D721Med (cell line): Measurements from ENCODE around the gene SEC16A.
"Not testable (repeated sequence)": the region's sequence is repeated elsewhere in the genome, so short reads cannot be mapped to it uniquely, and the experiment has no call there.

Experiments
- DNase-seq: peaks from one replicate; pipeline ENCODE4 v3.0.0; 2011; ENCODE audit warnings: low spot score; ENCODE audit not compliant: insufficient read length
- FAIRE-seq: peaks from 2 replicates; lab custom pipeline; 2011; peaks lifted over from hg19 to GRCh38; lab: Jason Lieb, UNC
- CTCF ChIP-seq: IDR thresholded peaks from 2 replicates; pipeline ENCODE4 v1.5.1; 2012; ENCODE audit warnings: mild to moderate bottlenecking, control low read depth; ENCODE audit not compliant: insufficient read depth; ENCODE audit errors: missing control alignments

SEC16A gene

GRCh38 chr9:136430588-136431234 is 52.1 kb downstream of the SEC16A start:
- no peak for TF ChIP-seq CTCF
- no peak for FAIRE-seq
- no peak for DNase-seq

GRCh38 chr9:136429683-136430491 is 53.0 kb downstream of the SEC16A start:
- TF ChIP-seq CTCF = no peak
- DNase-seq (no peak), FAIRE-seq (no peak)

DNA sequence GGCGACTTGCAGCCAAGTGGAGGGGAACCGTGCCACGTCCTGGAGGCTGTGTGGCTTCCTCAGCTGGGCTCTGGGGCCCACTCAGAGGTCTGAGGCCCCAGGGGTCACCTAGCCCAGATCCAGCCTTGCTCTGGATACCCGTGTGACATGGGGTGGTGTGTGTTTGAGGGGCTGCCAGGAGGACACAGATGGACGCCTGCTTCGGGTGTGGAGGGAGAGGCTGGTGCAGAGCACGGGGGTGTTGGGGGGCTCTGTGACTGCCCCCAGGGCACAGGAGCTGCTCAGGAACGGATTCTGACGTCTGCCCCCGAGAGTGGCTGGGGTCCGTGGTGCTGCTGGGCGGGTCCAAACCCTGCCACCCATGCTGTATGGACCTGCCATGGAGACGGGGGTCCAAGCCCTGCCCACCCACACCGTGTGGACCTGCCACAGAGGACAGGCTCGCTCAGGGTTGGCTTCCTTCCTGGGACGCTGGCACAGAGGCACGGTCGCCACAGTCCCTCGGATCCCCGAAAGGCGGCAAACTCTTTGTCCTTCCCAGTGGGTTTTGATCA is 53.7 kb downstream of the SEC16A start:
- no peak for DNase-seq
- FAIRE-seq = no peak
- no peak for TF ChIP-seq CTCF

DNA sequence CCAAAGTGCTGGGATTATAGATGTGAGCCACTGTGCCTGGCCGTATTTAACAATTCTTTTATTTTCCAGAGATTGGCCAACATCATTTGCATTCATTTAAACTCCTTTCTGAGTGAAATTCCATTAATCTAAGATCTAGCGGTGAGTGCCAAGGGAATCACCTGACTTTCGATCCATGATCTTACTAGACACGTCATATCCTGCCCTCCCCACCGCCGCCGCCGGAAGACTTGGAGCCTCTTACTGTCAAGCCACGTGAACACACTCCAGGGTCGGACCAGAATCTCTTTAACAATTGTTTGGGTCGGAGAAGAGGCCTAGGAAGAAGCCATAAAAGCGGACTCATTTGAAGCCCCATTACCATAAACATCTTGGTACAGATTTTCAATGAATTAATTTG is 56.1 kb downstream of the SEC16A start:
- no peak for TF ChIP-seq CTCF
- no peak for FAIRE-seq
- DNase-seq = no peak

- not testable (repeated sequence) for FAIRE-seq, DNase-seq
Measured at GRCh38 chr9:136425367-136425766, 57.5 kb downstream of the SEC16A start.

- FAIRE-seq (no peak), DNase-seq (no peak)
- no peak for TF ChIP-seq CTCF
Measured at GRCh38 chr9:136424750-136425362, 58.0 kb downstream of the SEC16A start.

DNA sequence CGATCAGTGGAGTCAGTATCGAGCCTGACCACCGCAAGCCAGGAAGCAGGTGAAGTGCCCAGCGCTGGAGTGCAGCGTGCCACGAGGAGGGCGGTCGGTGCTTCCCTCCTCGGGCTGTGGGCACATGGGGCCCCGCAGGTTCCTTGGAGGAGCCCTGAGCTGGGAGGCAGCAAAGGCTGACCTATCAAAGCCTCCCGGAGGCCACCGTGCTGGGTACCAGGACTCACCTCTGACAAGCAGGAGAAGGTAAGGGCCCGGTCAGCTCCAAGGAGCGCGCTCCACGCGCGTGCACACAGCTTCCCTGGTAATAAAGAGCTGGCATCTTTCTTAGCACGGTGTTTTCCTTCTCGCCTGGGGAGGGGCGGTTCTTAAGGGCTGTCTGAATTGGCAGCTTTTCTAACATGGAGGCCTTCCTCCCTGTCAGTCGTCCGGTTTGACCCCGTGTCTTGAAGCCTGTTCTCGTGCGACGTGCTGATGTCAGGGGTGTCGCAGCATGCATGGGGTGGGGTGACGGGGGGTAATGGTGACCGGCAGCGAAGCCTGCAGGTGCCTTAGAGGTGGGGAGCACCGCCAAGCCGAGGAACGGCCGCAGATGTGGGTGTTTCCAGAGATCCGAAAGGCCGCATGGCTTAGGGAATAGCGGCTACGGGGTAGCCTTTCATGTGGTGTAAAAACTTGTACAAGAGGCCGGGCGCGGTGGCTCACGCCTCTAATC is 59.3 kb downstream of the SEC16A start:
- TF ChIP-seq CTCF = no peak
- DNase-seq (no peak), FAIRE-seq (no peak)
